Measurements from ENCODE around the gene EAF1.
"Not testable (repeated sequence)": the region's sequence is repeated elsewhere in the genome, so short reads cannot be mapped to it uniquely, and the experiment has no call there.

EAF1 gene

DNA sequence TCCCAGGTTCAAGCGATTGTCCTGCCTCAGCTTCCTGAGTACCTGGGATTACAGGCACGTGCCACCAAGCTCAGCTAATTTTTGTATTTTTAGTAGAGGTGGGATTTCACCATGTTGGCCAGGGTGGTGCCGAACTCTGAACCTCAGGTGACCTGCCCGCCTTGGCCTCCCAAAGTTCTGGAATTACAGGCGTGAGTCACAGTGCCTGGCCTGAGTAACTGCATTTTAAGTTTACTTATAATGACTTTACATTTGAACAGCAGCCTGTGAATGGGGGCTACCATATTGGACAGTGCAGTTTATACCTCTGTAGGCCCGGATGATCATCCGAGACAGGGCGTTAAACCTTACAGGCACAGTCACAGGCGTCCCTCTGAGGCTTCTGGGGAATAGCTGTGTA lies 24.8 kb downstream of the EAF1 start:
- DNase-seq (ENCODE audit: low read depth in 2 of 2), result no peak

DNA sequence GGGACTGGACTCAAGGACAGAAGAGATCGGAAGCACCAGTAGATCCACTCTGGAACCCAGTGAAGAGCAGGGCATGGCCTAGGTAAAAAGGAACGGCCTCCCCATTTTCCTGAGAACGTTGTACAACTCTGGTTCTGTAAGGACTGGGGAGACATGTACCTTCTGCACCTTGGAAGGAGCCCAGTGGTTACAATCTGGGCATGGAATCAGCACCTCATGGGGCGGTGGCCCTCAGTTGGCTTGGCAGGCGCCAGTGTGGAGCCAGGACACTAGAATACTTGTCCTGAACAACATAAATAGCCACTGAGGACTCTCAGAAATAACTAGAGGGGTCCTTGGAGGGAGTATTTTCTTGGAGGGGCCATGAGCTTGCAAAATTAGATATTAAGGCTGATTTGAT lies 25.6 kb downstream of the EAF1 start:
- DNase-seq (ENCODE audit: low read depth in 2 of 2), result no peak

DNA sequence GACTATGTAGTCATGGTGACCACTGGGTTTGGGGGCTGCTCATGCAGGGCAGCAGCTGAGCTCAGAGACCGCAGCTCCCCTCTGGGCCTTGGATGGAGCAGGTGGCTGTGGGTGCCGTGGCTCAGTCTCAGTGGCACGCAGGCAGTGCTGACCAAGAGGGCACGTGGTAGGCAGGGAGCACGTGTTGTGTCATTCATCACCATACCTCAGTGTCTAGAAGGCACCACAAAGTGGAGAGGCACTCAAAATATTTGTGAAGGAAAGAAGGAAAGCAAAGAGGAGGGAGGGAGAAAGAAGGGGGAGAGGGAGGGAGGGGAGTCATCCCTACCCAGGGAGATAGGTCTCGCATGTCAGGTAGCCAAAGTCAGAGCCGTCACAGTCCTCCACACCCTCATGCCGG lies 26.1 kb downstream of the EAF1 start:
- DNase-seq (ENCODE audit: low read depth in 2 of 2), result no peak

DNA sequence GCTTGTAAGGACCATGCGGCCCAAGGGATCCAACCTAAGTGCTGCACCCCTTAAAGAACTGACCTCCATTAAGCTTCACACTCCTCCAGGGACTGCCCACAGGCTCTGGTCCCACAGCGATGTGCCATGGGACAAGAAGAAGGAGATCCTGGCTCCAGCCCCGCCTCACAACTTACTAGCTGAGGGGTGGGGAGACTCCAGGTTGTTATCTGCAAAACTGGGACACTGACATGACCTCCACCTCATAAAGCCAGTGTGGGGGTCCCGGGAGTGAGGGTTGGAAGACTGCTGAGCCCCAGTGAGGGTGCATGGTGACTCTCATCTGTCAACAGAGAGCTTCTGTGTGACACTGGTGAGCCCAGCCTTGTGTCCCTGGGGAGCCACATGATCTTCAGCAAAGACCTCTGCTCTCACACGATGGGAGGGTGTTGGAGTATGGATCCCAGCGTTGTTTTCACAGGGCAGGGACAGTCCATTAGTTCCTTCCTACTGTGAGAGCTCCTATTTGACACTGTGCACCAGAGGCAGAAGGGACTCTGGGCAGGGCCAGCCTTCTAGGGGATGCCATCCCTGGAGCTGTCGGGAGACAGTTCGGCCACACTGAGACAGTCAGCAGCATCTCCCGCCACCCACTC lies 26.7 kb downstream of the EAF1 start:
- DNase-seq (ENCODE audit: low read depth in 2 of 2), result no peak

GRCh38 chr3:15454965-15455364 lies 27.6 kb downstream of the EAF1 start:
- no peak for DNase-seq (ENCODE audit: low read depth in 2 of 2)

- DNase-seq (ENCODE audit: low read depth in 2 of 2), result no peak
Measured at GRCh38 chr3:15455756-15456155, 28.4 kb downstream of the EAF1 start.

DNA sequence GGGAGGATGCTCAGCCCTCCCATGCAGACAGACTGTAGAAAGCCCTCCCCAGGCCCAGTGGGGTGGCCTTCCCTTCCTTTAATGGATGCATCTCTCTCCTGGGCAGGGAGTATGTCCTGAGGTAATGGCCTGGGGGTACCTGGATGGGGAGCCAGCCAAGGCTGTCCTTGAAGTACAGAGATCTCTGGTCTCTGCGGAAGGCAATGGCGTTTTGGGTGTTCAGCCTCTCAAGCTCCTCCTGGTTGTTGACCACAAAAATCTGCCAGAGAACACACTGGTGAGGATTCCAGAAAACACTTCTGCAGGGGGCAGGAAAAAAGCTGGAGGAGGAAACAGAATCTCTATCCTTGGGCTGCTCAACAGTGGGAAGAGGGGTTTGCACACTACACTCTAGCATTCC lies 28.9 kb downstream of the EAF1 start:
- no peak for DNase-seq (ENCODE audit: low read depth in 2 of 2)

- not testable (repeated sequence) for DNase-seq (ENCODE audit: low read depth in 2 of 2)
Measured at GRCh38 chr3:15456915-15457314, 29.5 kb downstream of the EAF1 start.

DNA sequence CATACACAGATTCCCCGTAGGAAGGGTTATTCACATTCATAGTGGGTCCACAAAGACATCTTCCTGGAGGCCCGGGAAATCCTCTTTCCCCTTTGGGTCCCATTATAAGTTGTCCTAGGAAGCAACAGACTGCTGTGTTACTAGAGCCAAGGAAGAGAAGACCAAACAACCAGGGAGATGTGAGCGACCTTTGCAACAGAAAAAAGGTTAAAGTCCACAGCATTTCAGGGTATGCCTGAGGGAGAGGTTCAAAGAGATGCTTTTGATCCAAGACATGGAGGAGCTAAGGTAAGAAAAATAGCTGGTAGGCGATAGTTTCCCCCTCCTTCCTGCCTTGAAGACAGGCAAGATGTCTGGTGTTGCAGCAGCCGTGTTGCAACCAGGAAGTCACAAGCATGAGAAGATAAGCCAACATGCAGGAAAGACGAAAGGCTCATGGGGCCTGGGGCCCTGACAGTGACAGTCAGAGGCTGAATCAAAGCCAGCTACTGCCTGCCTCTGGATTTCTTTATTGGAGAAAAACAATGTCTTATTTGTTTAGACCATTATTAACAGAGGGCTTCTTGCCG lies 30.9 kb downstream of the EAF1 start:
- no peak for DNase-seq (ENCODE audit: low read depth in 2 of 2)

DNA sequence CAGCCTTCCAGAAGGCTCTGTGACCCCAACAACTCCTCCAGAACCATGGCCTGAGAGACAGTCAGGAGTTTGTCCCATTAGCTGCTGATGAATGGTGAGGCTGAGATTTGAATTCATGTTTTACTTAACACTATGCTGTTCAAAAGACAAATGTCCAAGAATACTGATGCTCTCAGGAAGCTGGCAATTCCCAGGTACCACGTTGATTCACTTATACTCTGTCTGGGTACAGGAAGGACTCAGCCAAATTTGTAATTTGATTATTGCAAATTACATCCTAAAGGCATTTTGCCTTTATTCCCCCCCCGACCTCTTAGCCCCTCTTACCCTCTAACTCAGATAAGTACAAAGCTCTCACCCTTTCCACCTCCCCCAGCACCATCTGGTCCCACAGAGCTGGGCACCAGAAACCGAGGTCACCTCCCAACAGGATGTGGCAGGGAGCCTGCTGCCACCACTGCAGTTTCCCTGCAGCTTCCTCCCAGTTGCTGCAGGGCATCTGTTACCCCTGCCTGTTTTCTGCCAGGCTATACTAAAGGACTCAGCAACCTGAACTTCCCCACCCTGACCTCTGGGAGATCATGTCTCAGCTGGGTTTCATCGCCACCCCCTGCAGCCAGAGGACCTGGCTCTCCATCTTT lies 33.6 kb downstream of the EAF1 start:
- DNase-seq (ENCODE audit: low read depth in 2 of 2), result no peak

DNA sequence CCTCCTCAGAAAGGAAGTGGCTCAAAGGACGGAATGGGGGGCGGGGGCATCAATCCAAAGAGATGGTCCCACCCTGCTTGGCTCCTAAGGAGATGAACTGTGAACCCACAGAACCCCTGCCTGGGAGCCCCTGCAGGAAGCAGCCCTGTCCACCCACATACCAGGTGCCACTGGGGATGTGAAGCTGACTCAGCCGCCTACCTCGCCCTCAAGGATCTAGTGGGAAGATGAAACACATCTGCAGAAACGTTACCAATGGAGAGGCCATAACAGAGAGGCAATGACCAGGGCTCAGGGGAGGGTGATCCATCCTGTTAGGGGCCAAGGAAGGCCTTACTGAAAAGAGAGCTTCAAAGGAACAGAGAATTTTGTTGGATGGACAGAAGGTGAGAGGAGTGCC lies 35.1 kb downstream of the EAF1 start:
- DNase-seq (ENCODE audit: low read depth in 2 of 2), result no peak

DNA sequence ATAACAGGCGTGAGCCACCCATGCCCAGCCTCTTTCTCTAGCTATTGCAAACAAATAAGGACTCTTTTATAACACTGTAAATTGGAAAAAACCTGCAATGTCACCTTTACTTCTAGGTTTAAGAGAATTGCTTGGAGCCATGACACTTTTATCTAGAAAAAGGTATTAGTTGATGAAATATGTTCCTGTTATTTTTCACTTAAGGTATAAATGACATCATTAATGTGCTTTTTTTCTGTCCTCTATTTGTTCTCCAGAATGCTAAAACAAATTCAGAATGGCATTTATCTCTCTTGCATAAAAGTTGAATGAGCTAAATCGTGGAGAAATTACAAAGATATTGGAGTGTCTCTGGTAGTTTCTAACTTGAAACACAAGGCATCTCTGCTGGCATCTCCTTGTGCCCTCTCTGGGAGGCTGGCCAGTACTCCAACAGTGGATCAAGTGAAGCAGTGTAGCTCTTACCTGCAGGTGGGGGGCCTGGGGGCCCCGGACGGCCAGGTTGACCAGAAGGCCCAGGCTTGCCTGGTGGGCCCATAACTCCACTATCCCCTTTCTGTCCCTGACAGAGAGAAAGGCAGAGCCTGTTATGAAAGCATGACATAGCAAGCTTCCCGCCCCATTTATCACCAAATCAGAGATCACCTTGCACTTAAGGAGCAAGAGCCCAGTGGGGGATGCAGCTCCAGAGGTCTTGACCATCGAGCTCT lies 38.6 kb downstream of the EAF1 start:
- DNase-seq (ENCODE audit: low read depth in 2 of 2), result no peak

GRCh38 chr3:15467227-15468181 lies 40.1 kb downstream of the EAF1 start:
- no peak for DNase-seq (ENCODE audit: low read depth in 2 of 2)

GRCh38 chr3:15470261-15470660 lies 42.9 kb downstream of the EAF1 start:
- no peak for DNase-seq (ENCODE audit: low read depth in 2 of 2)

GRCh38 chr3:15470849-15471248 lies 43.5 kb downstream of the EAF1 start:
- no peak for DNase-seq (ENCODE audit: low read depth in 2 of 2)

DNA sequence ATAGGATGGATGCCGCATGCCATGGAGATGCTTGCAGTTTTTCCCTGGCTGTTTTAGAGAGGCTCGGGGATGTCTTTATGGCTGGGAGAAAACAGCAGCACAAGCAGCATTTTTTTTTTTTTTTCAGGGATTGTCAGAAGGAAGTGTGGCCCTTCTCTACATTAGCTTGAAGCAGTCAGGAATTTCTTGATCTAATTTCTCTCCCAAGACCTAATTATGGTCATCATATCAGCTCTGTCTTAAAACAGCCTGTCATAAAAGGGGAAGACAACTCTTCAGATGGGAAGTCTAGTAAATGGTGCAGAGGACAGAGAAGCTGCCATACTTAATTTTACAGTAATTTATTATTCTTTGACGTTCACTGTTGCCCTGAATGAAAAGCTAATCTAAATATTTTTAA lies 44.5 kb downstream of the EAF1 start:
- no peak for DNase-seq (ENCODE audit: low read depth in 2 of 2)

- no peak for DNase-seq (ENCODE audit: low read depth in 2 of 2)
Measured at GRCh38 chr3:15475161-15475560, 47.8 kb downstream of the EAF1 start.

DNA sequence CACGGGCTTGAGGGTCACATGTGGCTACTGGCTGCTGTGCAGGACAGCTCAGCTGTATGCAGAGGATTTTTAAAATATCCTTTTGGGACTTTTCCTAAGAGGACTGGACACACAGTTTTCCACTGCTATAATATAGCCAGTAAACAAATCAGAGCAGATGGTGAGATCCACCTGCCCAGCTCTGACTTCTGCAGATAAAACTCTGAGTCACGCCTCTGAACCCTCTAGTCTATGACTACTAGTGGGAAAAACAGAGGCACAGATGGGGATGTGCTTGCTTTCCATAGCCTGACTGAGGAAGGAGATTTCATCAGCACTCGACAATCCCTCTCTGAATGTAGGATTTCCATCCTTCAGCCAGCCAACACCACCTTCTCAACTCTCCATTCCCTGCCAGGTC lies 49.0 kb downstream of the EAF1 start:
- no peak for DNase-seq (ENCODE audit: low read depth in 2 of 2)

- no peak for DNase-seq (ENCODE audit: low read depth in 2 of 2)
Measured at GRCh38 chr3:15477951-15478639, 50.7 kb downstream of the EAF1 start.

GRCh38 chr3:15478640-15478979 lies 51.2 kb downstream of the EAF1 start:
- no peak for DNase-seq (ENCODE audit: low read depth in 2 of 2)

All from activated CD4-positive, alpha-beta T cell treated with anti-CD3 and anti-CD28 coated beads for 24 hours (primary cell).